Chondrocyte (in vitro differentiated cells): ENCODE measurements around the gene CTSZ. TPM values are rescaled to one million over a fixed set of nuclear protein-coding genes. Genes with fewer than 3 reads are reported as not detected.
A peak's percentile ranks its signal among the peaks of the same experiment; 100 is the strongest.

Source experiments
- DNase-seq: peaks from one replicate; pipeline ENCODE4 v3.0.0; 2021; ENCODE audit warnings: mixed read lengths, low spot score
- H3K27ac Mint-ChIP-seq: one replicate; pipeline ENCODE4 v1.8.0; 2021; ENCODE audit warnings: mild to moderate bottlenecking, moderate library complexity, mixed read lengths; ENCODE audit not compliant: unreplicated experiment
- H3K27me3 Mint-ChIP-seq: 2 replicates; pipeline ENCODE4 v1.8.0; 2021; ENCODE audit warnings: low read depth, mixed read lengths
- H3K36me3 Mint-ChIP-seq: 2 replicates; pipeline ENCODE4 v1.8.0; 2021; ENCODE audit warnings: low read depth, mixed read lengths
- H3K4me1 Mint-ChIP-seq: 2 replicates; pipeline ENCODE4 v1.8.0; 2021; ENCODE audit warnings: low read depth, mild to moderate bottlenecking, mixed read lengths
- H3K4me3 Mint-ChIP-seq: one replicate; pipeline ENCODE4 v1.8.0; 2021; ENCODE audit warnings: mild to moderate bottlenecking, moderate library complexity, mixed read lengths; ENCODE audit not compliant: unreplicated experiment
- H3K9me3 Mint-ChIP-seq: 2 replicates; pipeline ENCODE4 v1.8.0; 2021; ENCODE audit warnings: low read depth, mixed read lengths
- CTCF ChIP-seq: fragments of 200-600 bp; sonication (generic); IDR thresholded peaks from 2 replicates; pipeline ENCODE4 v1.5.0; 2021; ENCODE audit warnings: antibody characterized with exemption, mild to moderate bottlenecking, moderate library complexity
- long read RNA-seq: library from polyadenylated mRNA; stranded (forward); transcript quantifications from one replicate; pipeline ENCODE4 v2.0.0, GENCODE V29; 2021
- total RNA-seq: library from RNA; stranded (reverse); gene quantifications from 3 replicates; pipeline ENCODE4 v1.2.1, GENCODE V29; 2021

Gene CTSZ
- 19.5 to 101 TPM (median 99.4 TPM) in 3 replicates for total RNA-seq
- long read RNA-seq, partial matches to known transcripts, result 0 of 2 reads
- long read RNA-seq, other reads (novel, unspliced or antisense), result 1 of 2 reads

DNA sequence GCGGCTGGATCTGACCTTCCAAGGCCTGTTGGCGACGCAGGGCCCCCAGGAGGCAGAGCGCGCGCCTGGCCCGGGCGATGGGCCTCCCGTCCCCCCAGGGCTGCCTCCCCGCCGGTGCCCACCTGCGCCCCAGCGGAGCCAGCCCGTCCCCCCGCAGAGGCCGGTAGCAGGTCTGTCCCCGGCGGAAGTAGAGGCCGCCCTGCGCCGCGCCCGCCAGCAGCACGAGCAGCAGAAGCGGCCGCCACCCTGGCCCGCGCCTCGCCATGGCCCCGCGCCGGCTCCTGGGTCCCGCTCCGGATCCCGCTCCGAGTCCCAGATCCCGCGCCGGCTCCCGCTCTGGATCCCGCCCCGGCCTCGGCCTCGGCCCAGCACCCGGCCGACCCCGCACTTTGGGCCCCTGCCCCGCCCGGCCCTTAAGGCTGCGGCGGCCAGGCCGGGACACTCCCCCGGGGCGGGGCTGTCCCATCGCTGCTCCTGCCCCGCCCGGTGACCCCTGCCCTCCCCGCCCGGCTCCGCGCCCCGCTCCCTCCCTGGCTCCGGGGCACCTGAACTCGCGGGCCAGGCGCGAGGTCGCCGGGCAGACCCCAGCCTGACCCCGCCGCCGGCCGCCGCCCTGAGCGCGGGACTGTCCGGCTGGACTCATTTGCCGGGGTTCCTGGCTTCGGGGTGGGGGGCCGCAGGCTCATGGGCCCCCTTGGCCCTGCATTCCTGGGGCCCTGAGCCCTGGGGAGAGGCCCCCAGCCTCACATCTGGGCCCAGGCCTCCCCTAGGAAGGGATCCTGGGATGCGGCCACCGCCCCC is at the start of gene CTSZ:
TSS of gene CTSZ (minus strand) at position 391 of the 801 bp plus-strand sequence. CDS start at position 265, 126 bp downstream.
- DNase-seq, result no peak
- H3K36me3 Mint-ChIP-seq, result peaks cover 1% of the 10 kb centered on the region

GRCh38 chr20:59055302-59055701 is 48.2 kb upstream of the CTSZ start:
- Mint-ChIP-seq H3K27ac (no peak overlapping the region), H3K9me3 (no peaks in the 10 kb centered on the region), H3K4me1 (no peaks in the 10 kb centered on the region), H3K27me3 (peaks cover 11% of the 10 kb centered on the region), H3K36me3 (no peaks in the 10 kb centered on the region), H3K4me3 (no peak overlapping the region)
- DNase-seq, result no peak
- TF ChIP-seq CTCF, result peak; percentile 74

More for the DNA sequence above, at the start of gene CTSZ:
- Mint-ChIP-seq H3K4me3 (peak within 1 kb of the TSS; percentile 60), H3K4me1 (peaks cover 44% of the 10 kb centered on the region), H3K9me3 (no peaks in the 10 kb centered on the region), H3K27me3 (no peaks in the 10 kb centered on the region), H3K27ac (peak within 1 kb of the TSS; percentile 61)
- no peak for TF ChIP-seq CTCF

DNA sequence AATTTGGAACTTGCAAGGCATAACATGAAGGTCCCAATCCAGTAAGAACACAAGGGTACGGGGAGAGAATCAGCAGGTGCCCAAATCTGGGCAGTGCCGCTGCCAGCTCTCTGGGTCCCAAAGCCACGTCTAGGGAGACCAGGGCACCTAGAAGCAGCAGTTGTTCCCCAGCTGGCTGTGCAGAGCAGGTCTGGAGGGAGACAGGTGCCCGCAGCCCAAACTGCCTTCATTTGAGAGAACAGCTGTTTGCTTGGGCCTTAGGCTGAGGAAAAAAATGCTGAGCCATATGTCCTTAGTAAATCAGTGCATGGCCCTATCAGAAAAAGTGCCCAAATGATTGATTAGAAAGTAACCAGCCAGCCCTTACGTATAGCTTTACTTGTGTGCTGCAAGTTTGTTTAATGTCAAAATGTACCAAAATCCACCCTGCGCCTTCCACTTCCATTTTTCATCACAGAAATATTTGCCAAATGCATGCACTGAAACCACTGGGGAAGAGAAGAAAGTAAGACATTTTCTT is 44.7 kb upstream of the CTSZ start:
- no peak for TF ChIP-seq CTCF
- H3K27me3 Mint-ChIP-seq, result peaks cover 11% of the 10 kb centered on the region
- H3K4me3 Mint-ChIP-seq, result no peak overlapping the region
- no peaks in the 10 kb centered on the region for H3K9me3 Mint-ChIP-seq
- DNase-seq, result no peak
- no peaks in the 10 kb centered on the region for H3K36me3 Mint-ChIP-seq
- H3K4me1 Mint-ChIP-seq, result peaks cover 8% of the 10 kb centered on the region
- no peak overlapping the region for H3K27ac Mint-ChIP-seq

DNA sequence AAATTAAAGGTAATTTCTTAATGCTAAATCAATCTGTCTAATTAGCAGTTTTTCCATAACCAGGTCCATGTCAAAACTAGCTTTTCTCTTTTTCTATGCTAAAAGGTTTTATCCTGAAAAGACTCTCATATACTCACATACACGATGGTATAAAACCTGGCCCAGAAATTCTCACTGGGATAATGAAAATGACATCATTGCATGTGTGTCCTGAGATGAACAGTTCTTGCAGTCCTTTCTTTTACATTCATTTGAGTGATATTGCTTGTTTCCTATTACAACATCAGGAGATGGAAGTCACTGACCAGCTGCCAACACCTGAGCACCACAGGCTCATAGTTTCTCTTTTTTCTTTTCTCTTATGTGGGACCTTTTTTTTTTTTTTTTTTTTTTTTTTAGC is 43.4 kb upstream of the CTSZ start:
- H3K27me3 Mint-ChIP-seq, result peaks cover 11% of the 10 kb centered on the region
- H3K9me3 Mint-ChIP-seq, result no peaks in the 10 kb centered on the region
- no peak overlapping the region for H3K4me3 Mint-ChIP-seq
- no peaks in the 10 kb centered on the region for H3K36me3 Mint-ChIP-seq
- peaks cover 8% of the 10 kb centered on the region for H3K4me1 Mint-ChIP-seq
- no peak for DNase-seq
- no peak for TF ChIP-seq CTCF
- no peak overlapping the region for H3K27ac Mint-ChIP-seq

- H3K9me3 Mint-ChIP-seq, result no peaks in the 10 kb centered on the region
- H3K4me3 Mint-ChIP-seq, result no peak overlapping the region
Measured at GRCh38 chr20:59048681-59049030, 41.6 kb upstream of the CTSZ start.

More at GRCh38 chr20:59048681-59049030, 41.6 kb upstream of the CTSZ start:
- no peak overlapping the region for H3K27ac Mint-ChIP-seq
- no peak for DNase-seq
- H3K4me1 Mint-ChIP-seq, result peaks cover 10% of the 10 kb centered on the region
- peaks cover 7% of the 10 kb centered on the region for H3K27me3 Mint-ChIP-seq
- no peak for TF ChIP-seq CTCF
- H3K36me3 Mint-ChIP-seq, result no peaks in the 10 kb centered on the region
